H9 (cell line): ENCODE results near the gene ASB4. TPM values are rescaled to one million over a fixed set of nuclear protein-coding genes. Genes with fewer than 3 reads are reported as not detected.

Source experiments
- DNase-seq: peaks from one replicate; pipeline ENCODE4 v3.0.0-alpha.2; 2017
- H2AFZ ChIP-seq: one replicate; pipeline ENCODE4 v1.6.1; 2013; ENCODE audit warnings: mild to moderate bottlenecking, low read length, control low read depth, moderate library complexity
- H2AK5ac ChIP-seq: 2 replicates; pipeline ENCODE4 v1.6.1; 2013; ENCODE audit warnings: low read length, control low read depth, mixed read lengths; ENCODE audit not compliant: insufficient read length
- H2BK120ac ChIP-seq: one replicate; pipeline ENCODE4 v1.6.1; 2013; ENCODE audit warnings: low read depth, mild to moderate bottlenecking, low read length, control low read depth, inconsistent platforms; ENCODE audit not compliant: poor library complexity, severe bottlenecking
- H2BK12ac ChIP-seq: 2 replicates; pipeline ENCODE4 v1.6.1; 2013; ENCODE audit warnings: low read length, control low read depth, mixed read lengths, low read depth; ENCODE audit not compliant: insufficient read length
- H2BK15ac ChIP-seq: 2 replicates; pipeline ENCODE4 v1.6.1; 2013; ENCODE audit warnings: low read depth, low read length, control low read depth
- H2BK20ac ChIP-seq: one replicate; pipeline ENCODE4 v1.6.1; 2013; ENCODE audit warnings: low read depth, mild to moderate bottlenecking, low read length, control low read depth, inconsistent platforms; ENCODE audit not compliant: poor library complexity, severe bottlenecking
- H2BK5ac ChIP-seq: 2 replicates; pipeline ENCODE4 v1.6.1; 2013; ENCODE audit warnings: low read length, control low read depth, mixed read lengths; ENCODE audit not compliant: insufficient read length
- H3K14ac ChIP-seq: 2 replicates; pipeline ENCODE4 v1.6.1; 2013; ENCODE audit warnings: low read length, control low read depth; ENCODE audit not compliant: insufficient read depth
- H3K18ac ChIP-seq: 2 replicates; pipeline ENCODE4 v1.6.1; 2013; ENCODE audit warnings: low read depth, mild to moderate bottlenecking, mixed read lengths, low read length, control low read depth; ENCODE audit not compliant: insufficient read length
- H3K23ac ChIP-seq: 2 replicates; pipeline ENCODE4 v1.6.1; 2013; ENCODE audit warnings: low read length, control low read depth, mixed read lengths, low read depth; ENCODE audit not compliant: insufficient read length
- H3K23me2 ChIP-seq: 2 replicates; pipeline ENCODE4 v1.6.1; 2013; ENCODE audit warnings: low read depth, mild to moderate bottlenecking, mixed read lengths, low read length, control low read depth; ENCODE audit not compliant: insufficient read length, poor library complexity, severe bottlenecking
- H3K27ac ChIP-seq: 2 replicates; pipeline ENCODE4 v1.5.1; 2013; ENCODE audit warnings: low read length, control low read depth, mixed read lengths, low read depth; ENCODE audit not compliant: insufficient read length
- H3K27me3 ChIP-seq: 2 replicates; pipeline ENCODE4 v1.6.1; 2013; ENCODE audit warnings: low read length, control low read depth, inconsistent platforms; ENCODE audit not compliant: insufficient read depth
- H3K4ac ChIP-seq: 2 replicates; pipeline ENCODE4 v1.6.1; 2013; ENCODE audit warnings: low read depth, mild to moderate bottlenecking, control low read depth, inconsistent platforms, low read length, moderate library complexity
- H3K4me1 ChIP-seq: 2 replicates; pipeline ENCODE4 v1.6.1; 2013; ENCODE audit warnings: low read length, control low read depth, inconsistent platforms; ENCODE audit not compliant: insufficient read depth
- H3K4me2 ChIP-seq: 2 replicates; pipeline ENCODE4 v1.6.1; 2013; ENCODE audit warnings: low read length, control low read depth, mixed read lengths; ENCODE audit not compliant: insufficient read length, insufficient read depth
- H3K56ac ChIP-seq: 2 replicates; pipeline ENCODE4 v1.6.1; 2013; ENCODE audit warnings: low read depth, mild to moderate bottlenecking, mixed read lengths, low read length, control low read depth; ENCODE audit not compliant: insufficient read length
- H3K79me1 ChIP-seq: 2 replicates; pipeline ENCODE4 v1.6.1; 2013; ENCODE audit warnings: low read depth, mild to moderate bottlenecking, moderate library complexity, low read length, control low read depth, inconsistent platforms; ENCODE audit not compliant: insufficient read depth, poor library complexity, severe bottlenecking
- H3K79me2 ChIP-seq: 2 replicates; pipeline ENCODE4 v1.6.1; 2013; ENCODE audit warnings: low read length, control low read depth, inconsistent platforms; ENCODE audit not compliant: insufficient read depth
- H3K9ac ChIP-seq: 2 replicates; pipeline ENCODE4 v1.6.1; 2013; ENCODE audit warnings: low read length, control low read depth, mixed read lengths; ENCODE audit not compliant: insufficient read length; ENCODE audit errors: extremely low read depth
- H3K9me3 ChIP-seq: one replicate; pipeline ENCODE4 v1.6.1; 2013; ENCODE audit warnings: low read depth, low read length, inconsistent platforms; ENCODE audit not compliant: control insufficient read depth
- H3T11ph ChIP-seq: one replicate; pipeline ENCODE4 v1.6.1; 2013; ENCODE audit warnings: mild to moderate bottlenecking, low read length, control low read depth, inconsistent platforms
- H4K20me1 ChIP-seq: one replicate; pipeline ENCODE4 v1.6.1; 2013; ENCODE audit not compliant: control insufficient read depth, insufficient read length, insufficient read depth
- H4K5ac ChIP-seq: 2 replicates; pipeline ENCODE4 v1.6.1; 2013; ENCODE audit warnings: low read depth, mild to moderate bottlenecking, mixed read lengths, low read length, control low read depth; ENCODE audit not compliant: insufficient read length
- H4K8ac ChIP-seq: replicated peaks from 2 replicates; pipeline ENCODE4 v1.6.1; 2013; ENCODE audit warnings: low read length, control low read depth, mixed read lengths, low read depth; ENCODE audit not compliant: insufficient read length
- H4K91ac ChIP-seq: 2 replicates; pipeline ENCODE4 v1.6.1; 2013; ENCODE audit warnings: low read depth, mild to moderate bottlenecking, moderate library complexity, mixed read lengths, low read length, control low read depth; ENCODE audit not compliant: insufficient read length
- H3K27ac Mint-ChIP-seq, 3 experiments: 2 replicates in 2 of 3; 3 replicates in 1 of 3; pipeline ENCODE4 v1.8.0; 2020 to 2021; ENCODE audit warnings: mixed read lengths in 3 of 3, mild to moderate bottlenecking in 1 of 3, moderate library complexity in 1 of 3
- H3K27me3 Mint-ChIP-seq: 2 replicates; pipeline ENCODE4 v1.8.0; 2021; ENCODE audit warnings: low read depth, mild to moderate bottlenecking, moderate library complexity, mixed read lengths
- H3K36me3 Mint-ChIP-seq, 3 experiments: 2 replicates in 2 of 3; 3 replicates in 1 of 3; pipeline ENCODE4 v1.8.0; 2020 to 2021; ENCODE audit warnings: low read depth in 3 of 3, mixed read lengths in 3 of 3; ENCODE audit not compliant: insufficient read depth in 1 of 3
- H3K4me1 Mint-ChIP-seq, 2 experiments: 2 replicates each; pipeline ENCODE4 v1.8.0; 2020; ENCODE audit warnings: mixed read lengths in 2 of 2
- H3K4me3 Mint-ChIP-seq, 2 experiments: 2 replicates in 1 of 2; 3 replicates in 1 of 2; pipeline ENCODE4 v1.8.0; 2020 to 2021; ENCODE audit warnings: mild to moderate bottlenecking in 2 of 2, mixed read lengths in 2 of 2, moderate library complexity in 1 of 2
- H3K9me3 Mint-ChIP-seq, 2 experiments: 2 replicates in 1 of 2; 3 replicates in 1 of 2; pipeline ENCODE4 v1.8.0; 2020; ENCODE audit warnings: mild to moderate bottlenecking in 2 of 2, mixed read lengths in 2 of 2, moderate library complexity in 1 of 2
- CTCF ChIP-seq: fragments of 200-600 bp; sonication (generic); conservative IDR thresholded peaks from 3 replicates; pipeline ENCODE4 v1.8.0; 2021; ENCODE audit warnings: antibody characterized with exemption, mild to moderate bottlenecking
- WGBS: extraction: QIAGEN DNeasy Blood & Tissue Kit; methylation state at CpG from one replicate; pipeline ENCODE4 v1.1.7; 2013; ENCODE audit warnings: missing lambda C conversion rate, low lambda C conversion rate, mixed read lengths; ENCODE audit not compliant: insufficient read length; ENCODE audit errors: extremely low coverage; 5-methylcytosine and 5-hydroxymethylcytosine counted together
- total RNA-seq: library from RNA; stranded (reverse); gene quantifications from 2 replicates; pipeline ENCODE4 v1.2.1, GENCODE V29; 2021

The ASB4 gene
- total RNA-seq, 1 experiment from 2014 or later = not detected

GRCh38 chr7:95478272-95479037 lies 7.3 kb upstream of the ASB4 start:
- no peak overlapping the region for H4K5ac ChIP-seq
- H3K56ac ChIP-seq = no peak overlapping the region
- no peaks in the 10 kb centered on the region for H3K23me2 ChIP-seq
- H3K9me3 ChIP-seq = no peaks in the 10 kb centered on the region
- H2BK15ac ChIP-seq = no peak overlapping the region
- H2BK120ac ChIP-seq = no peak overlapping the region
- no peaks in the 10 kb centered on the region for H3K27me3 ChIP-seq
- H3K4me2 ChIP-seq = no peak overlapping the region
- H3K4me3 Mint-ChIP-seq = no peak overlapping the region
- peaks cover 0 to 3% (median 0%) of the 10 kb centered on the region in 3 experiments; a peak in 1 of 7 replicates for H3K36me3 Mint-ChIP-seq
- H3K79me2 ChIP-seq = no peaks in the 10 kb centered on the region
- H3K9me3 Mint-ChIP-seq = no peaks in the 10 kb centered on the region
- H2BK20ac ChIP-seq = no peak overlapping the region
- no peak overlapping the region for H3K27ac ChIP-seq
- no peak overlapping the region for H2AK5ac ChIP-seq
- peaks cover 3 to 8% of the 10 kb centered on the region in 2 experiments; a peak in 3 of 4 replicates for H3K4me1 Mint-ChIP-seq
- no peak overlapping the region for H3K9ac ChIP-seq
- H2AFZ ChIP-seq = no peak overlapping the region
- peak; percentile 41 for DNase-seq
- no CpG with 5 or more reads among the region's 18 CpGs for WGBS
- no peak overlapping the region for H3T11ph ChIP-seq
- no peak overlapping the region for H2BK12ac ChIP-seq
- no peaks in the 10 kb centered on the region for H3K79me1 ChIP-seq
- H4K20me1 ChIP-seq = no peaks in the 10 kb centered on the region
- H3K27me3 Mint-ChIP-seq = no peaks in the 10 kb centered on the region
- H3K23ac ChIP-seq = no peak overlapping the region
- H3K4me1 ChIP-seq = no peaks in the 10 kb centered on the region
- H4K8ac ChIP-seq = no peak overlapping the region
- no peak overlapping the region for H3K18ac ChIP-seq
- H3K27ac Mint-ChIP-seq = peak overlapping the region in 1 of 3 experiments; percentile 80; a peak in 2 of 7 replicates
- peak; percentile 63 for TF ChIP-seq CTCF
- H4K91ac ChIP-seq = no peak overlapping the region
- no peak overlapping the region for H3K4ac ChIP-seq
- H3K14ac ChIP-seq = no peak overlapping the region
- H2BK5ac ChIP-seq = no peak overlapping the region
